Left ventricle myocardium inferior (tissue), 1 donor: ENCODE results near the gene FBXO5. TPM values are rescaled to one million over a fixed set of nuclear protein-coding genes. Genes with fewer than 3 reads are reported as not detected.

Experiments used
- DNase-seq: peaks from one replicate; pipeline ENCODE4 v3.0.0-alpha.2; 2020
- H3K27ac ChIP-seq: fragments of 200-600 bp; replicated peaks from 2 replicates; pipeline ENCODE4 v1.8.0; 2021
- H3K27me3 ChIP-seq: fragments of 200-600 bp; 2 replicates; pipeline ENCODE4 v1.8.0; 2021; ENCODE audit warnings: low read depth
- H3K36me3 ChIP-seq: fragments of 200-600 bp; 2 replicates; pipeline ENCODE4 v1.8.0; 2021
- H3K4me1 ChIP-seq: fragments of 200-600 bp; 2 replicates; pipeline ENCODE4 v1.8.0; 2021
- H3K4me3 ChIP-seq: fragments of 200-600 bp; 2 replicates; pipeline ENCODE4 v1.8.0; 2021; ENCODE audit warnings: mild to moderate bottlenecking, moderate library complexity
- H3K9me3 ChIP-seq: fragments of 200-600 bp; replicated peaks from 2 replicates; pipeline ENCODE4 v1.8.0; 2021
- intact Hi-C: fragments of 100-400 bp; cut with micrococcal nuclease; formaldehyde crosslinking; loops from one replicate; pipeline ENCODE4 v1.11.0; 2022
- total RNA-seq: library from RNA; stranded (reverse); fragmentation: NEBNext Ultra II Directional; extraction: Animal tissue kit (Norgen Biotek cat#: 25700); gene quantifications from one replicate; pipeline ENCODE4 v1.2.1, GENCODE V29; 2021
- TF ChIP-seq, protein P1 (sequence below): fragments of 200-600 bp; IDR thresholded peaks from 2 replicates; pipeline ENCODE4 v1.8.0; 2021; ENCODE audit warnings: antibody characterized with exemption, mild to moderate bottlenecking, borderline replicate concordance
- donor health status: DM: no; HTN: yes; CAD: no; lungs with severe emphysema.

FBXO5 gene
- total RNA-seq, 1 donor from 2014 or later: 1.6 TPM

DNA sequence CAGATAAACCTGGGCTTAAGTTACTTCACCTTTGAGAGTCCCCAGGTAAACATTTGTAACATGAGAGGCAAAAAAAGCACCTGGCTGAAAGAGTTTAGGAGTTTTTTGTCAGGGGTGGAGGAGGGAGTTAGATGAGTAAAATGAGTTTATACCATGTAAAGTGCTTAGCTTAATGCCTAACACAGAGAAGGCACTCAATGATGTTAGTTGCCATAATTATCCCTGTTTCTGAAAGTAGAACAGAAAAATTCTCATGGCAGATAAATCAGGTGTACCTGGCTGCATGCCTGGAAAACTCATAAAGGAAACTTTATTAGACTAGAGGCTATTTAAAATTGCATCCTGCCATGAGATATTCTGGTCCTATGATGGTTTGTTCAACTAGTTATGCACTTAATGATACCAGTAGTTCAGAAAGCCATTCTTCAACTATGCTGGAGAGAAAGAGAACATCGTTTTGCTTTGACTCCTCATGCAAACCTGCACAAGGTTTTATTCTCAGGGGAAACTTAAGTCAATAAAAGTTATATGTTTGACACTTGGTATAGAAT lies 40.4 kb downstream of the FBXO5 start:
- no peak overlapping the region for H3K27ac ChIP-seq
- H3K4me3 ChIP-seq: no peak overlapping the region
- no peak for DNase-seq
- intact Hi-C loops: no loop called here
- no peaks in the 10 kb centered on the region for H3K36me3 ChIP-seq
- H3K4me1 ChIP-seq: no peaks in the 10 kb centered on the region
- TF ChIP-seq, protein P1, sequence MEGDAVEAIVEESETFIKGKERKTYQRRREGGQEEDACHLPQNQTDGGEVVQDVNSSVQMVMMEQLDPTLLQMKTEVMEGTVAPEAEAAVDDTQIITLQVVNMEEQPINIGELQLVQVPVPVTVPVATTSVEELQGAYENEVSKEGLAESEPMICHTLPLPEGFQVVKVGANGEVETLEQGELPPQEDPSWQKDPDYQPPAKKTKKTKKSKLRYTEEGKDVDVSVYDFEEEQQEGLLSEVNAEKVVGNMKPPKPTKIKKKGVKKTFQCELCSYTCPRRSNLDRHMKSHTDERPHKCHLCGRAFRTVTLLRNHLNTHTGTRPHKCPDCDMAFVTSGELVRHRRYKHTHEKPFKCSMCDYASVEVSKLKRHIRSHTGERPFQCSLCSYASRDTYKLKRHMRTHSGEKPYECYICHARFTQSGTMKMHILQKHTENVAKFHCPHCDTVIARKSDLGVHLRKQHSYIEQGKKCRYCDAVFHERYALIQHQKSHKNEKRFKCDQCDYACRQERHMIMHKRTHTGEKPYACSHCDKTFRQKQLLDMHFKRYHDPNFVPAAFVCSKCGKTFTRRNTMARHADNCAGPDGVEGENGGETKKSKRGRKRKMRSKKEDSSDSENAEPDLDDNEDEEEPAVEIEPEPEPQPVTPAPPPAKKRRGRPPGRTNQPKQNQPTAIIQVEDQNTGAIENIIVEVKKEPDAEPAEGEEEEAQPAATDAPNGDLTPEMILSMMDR: no peak
- no peaks in the 10 kb centered on the region for H3K9me3 ChIP-seq
- H3K27me3 ChIP-seq: peaks cover 3% of the 10 kb centered on the region

DNA sequence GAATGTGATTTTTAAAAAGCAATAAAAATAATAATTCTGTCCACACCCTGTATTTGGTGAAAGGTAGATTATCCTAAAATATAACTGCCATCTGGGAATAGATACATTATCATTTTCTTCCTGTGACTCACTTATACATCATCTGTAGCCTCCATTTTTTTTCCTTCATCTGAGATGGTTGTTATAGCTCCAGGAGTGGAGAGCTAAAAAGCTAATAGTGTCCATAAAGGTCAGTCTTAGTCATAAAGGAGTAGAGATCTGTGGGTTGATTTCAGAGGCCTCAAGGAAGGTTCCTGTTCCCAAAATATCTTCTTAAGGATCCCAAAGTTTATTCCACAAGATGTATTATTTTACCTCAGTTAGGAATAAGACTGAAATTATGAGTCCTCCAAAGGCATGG lies 41.1 kb downstream of the FBXO5 start:
- DNase-seq: no peak
- Histone ChIP-seq H3K4me3 (no peak overlapping the region), H3K9me3 (no peaks in the 10 kb centered on the region), H3K36me3 (no peaks in the 10 kb centered on the region), H3K4me1 (no peaks in the 10 kb centered on the region), H3K27ac (no peak overlapping the region), H3K27me3 (peaks cover 3% of the 10 kb centered on the region)
- TF ChIP-seq, protein P1: no peak
- intact Hi-C loops: no loop called here

DNA sequence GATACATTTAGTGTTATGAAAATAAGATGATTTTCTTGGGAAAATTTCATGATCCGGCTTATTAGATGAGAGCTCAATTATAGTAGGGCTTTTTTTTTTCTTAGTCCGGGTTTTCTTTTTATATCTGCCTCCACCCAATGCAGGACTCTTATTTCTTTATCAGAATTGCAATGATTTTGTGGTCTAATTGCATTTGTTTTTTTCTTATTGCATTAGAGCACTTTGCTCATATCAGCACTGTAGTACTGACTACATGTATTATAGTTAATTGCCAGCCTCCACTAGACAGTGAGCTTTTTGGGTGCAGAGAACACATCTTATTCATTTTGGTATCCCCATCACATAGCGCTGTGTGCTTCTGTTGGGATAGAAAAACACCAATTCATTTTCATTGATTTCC lies 50.0 kb downstream of the FBXO5 start:
- Histone ChIP-seq H3K27ac (no peak overlapping the region), H3K27me3 (no peaks in the 10 kb centered on the region), H3K4me3 (no peak overlapping the region), H3K4me1 (no peaks in the 10 kb centered on the region), H3K36me3 (no peaks in the 10 kb centered on the region), H3K9me3 (no peaks in the 10 kb centered on the region)
- DNase-seq: no peak
- intact Hi-C loops: no loop called here
- TF ChIP-seq, protein P1: no peak

DNA sequence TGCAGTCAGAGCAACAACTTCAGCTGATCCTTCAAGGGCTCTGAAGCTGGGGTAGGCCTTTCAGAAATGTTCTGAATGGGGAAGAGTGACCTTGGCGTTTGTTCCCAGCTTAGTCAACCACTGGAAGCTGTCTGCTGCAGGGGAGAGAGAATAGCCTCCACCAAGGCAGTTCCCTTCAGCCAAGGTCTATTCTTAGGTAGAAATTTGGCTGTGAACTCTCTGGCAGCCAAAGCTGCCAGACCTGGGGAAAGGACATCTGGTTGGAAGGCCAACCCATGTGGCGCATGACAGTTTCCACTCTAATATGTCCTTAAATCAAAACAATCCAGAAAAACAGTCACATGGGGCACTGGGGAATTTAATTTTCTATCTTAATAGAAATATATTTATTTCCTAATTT lies 60.1 kb downstream of the FBXO5 start:
- Histone ChIP-seq H3K9me3 (no peaks in the 10 kb centered on the region), H3K27me3 (no peaks in the 10 kb centered on the region), H3K36me3 (no peaks in the 10 kb centered on the region), H3K4me1 (no peaks in the 10 kb centered on the region), H3K27ac (peak overlapping the region; percentile 77), H3K4me3 (no peak overlapping the region)
- intact Hi-C loops: no loop called here
- TF ChIP-seq, protein P1: no peak
- peak; percentile 30 for DNase-seq

Other genes starting within 250 kb of the FBXO5 start
- gene VIP, start 232.2 kb downstream of the FBXO5 start, total RNA-seq: 0.55 TPM
- 30.9 TPM for gene MTRF1L, start 19.7 kb upstream of the FBXO5 start, total RNA-seq
- gene RGS17, start 148.2 kb upstream of the FBXO5 start, total RNA-seq: 0.16 TPM